Skeletal muscle satellite cell (primary cell): ENCODE data around the gene BMPR2.
"Not testable (repeated sequence)": the region's sequence is repeated elsewhere in the genome, so short reads cannot be mapped to it uniquely, and the experiment has no call there.

Experiments used
- H3K27me3 ChIP-seq: 2 replicates; pipeline ENCODE4 v1.7.0; 2013; ENCODE audit warnings: low read length; ENCODE audit not compliant: control insufficient read depth, insufficient read depth
- H3K36me3 ChIP-seq: 2 replicates; pipeline ENCODE4 v1.7.0; 2013; ENCODE audit warnings: mild to moderate bottlenecking, control low read depth, low read length; ENCODE audit not compliant: insufficient read depth
- H3K4me1 ChIP-seq: 2 replicates; pipeline ENCODE4 v1.7.0; 2013; ENCODE audit warnings: low read length; ENCODE audit not compliant: control insufficient read depth, insufficient read depth
- H3K4me2 ChIP-seq: 2 replicates; pipeline ENCODE4 v1.7.0; 2013; ENCODE audit warnings: mild to moderate bottlenecking, low read length
- H3K4me3 ChIP-seq: 2 replicates; pipeline ENCODE4 v1.7.0; 2013; ENCODE audit warnings: low read length
- H3K9ac ChIP-seq: 2 replicates; pipeline ENCODE4 v1.7.0; 2013; ENCODE audit warnings: mild to moderate bottlenecking, low read depth, low read length, moderate library complexity
- H3K9me3 ChIP-seq: replicated peaks from 2 replicates; pipeline ENCODE4 v1.7.0; 2013; ENCODE audit warnings: mild to moderate bottlenecking, control low read depth, low read length

The BMPR2 gene

DNA sequence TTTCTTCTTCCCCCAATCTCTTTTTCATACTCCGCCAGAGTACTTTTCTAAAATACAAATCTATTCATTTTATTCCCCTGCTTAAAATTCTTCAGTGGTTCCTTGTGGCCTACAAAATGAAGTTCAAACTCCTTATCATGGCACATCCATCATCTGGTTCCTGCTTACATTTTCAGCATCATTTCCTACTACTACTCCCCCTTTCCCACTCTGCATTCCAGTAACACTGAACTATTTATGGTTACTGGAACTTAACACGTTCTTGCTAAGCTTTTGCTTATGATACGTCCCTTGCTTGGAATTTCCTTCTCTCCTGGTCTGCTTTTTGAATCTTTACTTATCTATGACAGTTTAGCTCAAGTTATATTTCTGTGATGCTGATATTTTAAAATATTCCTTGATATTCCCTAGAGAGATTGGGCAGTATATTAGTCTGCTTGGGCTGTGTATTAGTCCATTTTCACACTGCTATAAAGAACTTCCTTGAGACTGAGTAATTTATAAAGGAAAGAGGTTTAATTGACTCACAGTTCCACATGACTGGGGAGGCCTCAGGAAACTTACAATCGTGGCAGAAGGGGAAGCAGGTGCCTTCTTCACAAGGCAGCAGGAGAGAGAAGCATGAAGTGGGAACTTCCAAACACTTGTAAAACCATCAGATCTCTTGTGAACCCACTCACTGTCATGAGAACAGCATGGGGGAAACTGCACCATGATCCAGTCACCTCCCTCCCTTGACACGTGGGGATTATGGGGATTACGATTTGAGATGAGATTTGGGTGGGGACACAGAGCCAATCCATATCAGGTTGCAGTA lies 53.2 kb downstream of the BMPR2 start:
- Histone ChIP-seq H3K4me1 (no peaks in the 10 kb centered on the region), H3K9ac (no peak overlapping the region), H3K4me3 (no peak overlapping the region), H3K9me3 (no peaks in the 10 kb centered on the region), H3K36me3 (no peaks in the 10 kb centered on the region), H3K4me2 (no peak overlapping the region), H3K27me3 (no peaks in the 10 kb centered on the region)

DNA sequence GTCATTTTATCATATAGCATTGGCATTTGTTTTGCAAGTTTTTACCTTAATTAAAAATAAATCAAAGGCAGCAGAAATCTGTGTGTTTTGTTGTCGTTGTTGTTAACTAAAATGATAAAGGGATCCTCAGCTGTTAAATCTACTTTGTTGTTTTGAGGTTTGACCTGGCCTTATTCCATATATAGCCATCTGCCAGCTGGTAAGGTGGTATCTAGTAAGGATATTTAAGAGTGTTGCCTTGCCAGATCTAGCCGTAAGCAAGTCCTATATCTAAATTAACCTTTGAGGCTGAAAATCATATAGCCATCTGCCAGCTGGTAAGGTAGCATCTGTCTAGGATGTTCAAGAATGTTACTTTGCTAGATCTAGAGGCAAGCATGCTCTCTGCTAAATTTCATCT lies 56.6 kb downstream of the BMPR2 start:
- no peak overlapping the region for H3K9ac ChIP-seq
- H3K9me3 ChIP-seq: no peaks in the 10 kb centered on the region
- no peaks in the 10 kb centered on the region for H3K36me3 ChIP-seq
- no peaks in the 10 kb centered on the region for H3K27me3 ChIP-seq
- no peak overlapping the region for H3K4me3 ChIP-seq
- no peaks in the 10 kb centered on the region for H3K4me1 ChIP-seq
- no peak overlapping the region for H3K4me2 ChIP-seq

DNA sequence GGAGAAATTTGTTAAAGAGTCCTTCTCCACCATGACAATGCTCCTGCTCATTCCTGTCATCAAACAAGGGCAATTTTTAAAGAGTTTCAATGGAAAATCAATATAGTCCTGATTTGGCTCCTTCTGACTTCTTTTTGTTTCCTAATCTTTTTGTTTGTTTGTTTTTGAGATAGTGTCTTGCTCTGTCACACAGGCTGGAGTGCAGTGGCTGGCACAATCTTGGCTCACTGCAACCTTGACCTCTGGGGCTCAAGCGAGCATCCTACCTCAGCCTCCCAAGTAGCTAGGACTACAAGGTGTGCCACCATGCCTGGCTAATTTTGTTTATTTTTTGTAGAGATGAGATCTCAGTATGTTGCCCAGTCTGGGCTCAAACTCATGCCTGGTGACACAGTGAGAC lies 58.3 kb downstream of the BMPR2 start:
- no peak overlapping the region for H3K9ac ChIP-seq

DNA sequence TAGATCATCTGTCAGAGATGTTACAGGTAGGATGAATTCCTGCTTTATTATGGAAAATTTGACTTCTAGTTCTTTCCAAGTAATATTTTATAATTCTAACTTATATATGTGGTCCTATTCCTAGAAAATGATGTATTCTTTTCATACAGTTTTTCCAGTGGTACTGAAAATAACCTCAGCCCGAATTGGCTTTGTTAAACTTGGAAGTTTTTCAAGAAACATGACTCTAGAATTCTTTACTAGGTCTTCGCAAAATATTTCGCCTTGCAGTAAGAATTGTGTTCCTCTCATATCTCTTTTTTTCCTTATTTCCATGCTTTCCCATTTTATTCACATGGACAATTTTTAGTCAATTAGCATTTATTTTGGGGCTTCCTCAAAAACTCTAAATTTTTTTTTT lies 60.5 kb downstream of the BMPR2 start:
- no peak overlapping the region for H3K4me2 ChIP-seq
- no peaks in the 10 kb centered on the region for H3K27me3 ChIP-seq
- H3K9me3 ChIP-seq: no peaks in the 10 kb centered on the region
- H3K9ac ChIP-seq: no peak overlapping the region
- no peaks in the 10 kb centered on the region for H3K4me1 ChIP-seq
- no peaks in the 10 kb centered on the region for H3K36me3 ChIP-seq
- no peak overlapping the region for H3K4me3 ChIP-seq

More for the DNA sequence above, 58.3 kb downstream of the BMPR2 start:
- H3K27me3 ChIP-seq: no peaks in the 10 kb centered on the region
- no peaks in the 10 kb centered on the region for H3K36me3 ChIP-seq
- no peak overlapping the region for H3K4me2 ChIP-seq
- H3K4me1 ChIP-seq: no peaks in the 10 kb centered on the region
- no peak overlapping the region for H3K4me3 ChIP-seq
- H3K9me3 ChIP-seq: no peaks in the 10 kb centered on the region

DNA sequence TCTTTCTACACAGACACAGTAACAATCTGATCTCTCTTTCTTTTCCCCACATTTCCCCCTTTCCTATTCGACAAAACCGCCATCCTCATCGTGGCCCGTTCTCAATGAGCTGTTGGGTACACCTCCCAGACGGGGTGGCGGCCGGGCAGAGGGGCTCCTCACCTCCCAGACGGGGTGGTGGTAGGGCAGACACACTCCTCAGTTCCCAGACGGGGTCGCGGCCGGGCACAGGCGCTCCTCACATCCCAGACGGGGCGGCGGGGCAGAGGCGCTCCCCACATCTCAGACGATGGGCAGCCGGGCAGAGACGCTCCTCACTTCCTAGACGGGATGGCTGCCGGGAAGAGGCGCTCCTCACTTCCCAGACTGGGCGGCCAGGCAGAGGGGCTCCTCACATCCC lies 64.0 kb downstream of the BMPR2 start:
- H3K4me3 ChIP-seq, H3K27me3 ChIP-seq, H3K9me3 ChIP-seq, H3K36me3 ChIP-seq, H3K4me1 ChIP-seq, H3K4me2 ChIP-seq, H3K9ac ChIP-seq: not testable (repeated sequence)

DNA sequence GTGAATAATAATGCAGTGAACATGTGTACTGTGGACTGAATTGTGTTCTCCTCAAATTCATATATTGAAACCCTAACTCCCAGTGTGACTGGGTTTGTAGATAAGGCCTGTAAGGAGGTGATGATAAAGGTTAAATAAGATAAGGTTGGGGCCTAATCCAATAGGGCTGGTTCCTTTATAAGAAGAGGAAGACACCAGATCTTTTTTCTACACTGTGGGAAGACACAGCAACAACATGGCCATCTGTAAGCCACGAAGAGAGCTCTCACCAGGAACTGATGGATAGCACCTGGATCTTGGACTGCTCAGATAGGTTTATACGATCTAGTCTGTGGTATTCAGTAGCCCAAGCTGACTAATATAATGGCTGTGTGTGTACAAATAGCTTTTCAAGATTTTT lies 66.8 kb downstream of the BMPR2 start:
- Histone ChIP-seq H3K9ac (no peak overlapping the region), H3K36me3 (no peaks in the 10 kb centered on the region), H3K4me1 (no peaks in the 10 kb centered on the region), H3K4me2 (no peak overlapping the region), H3K27me3 (no peaks in the 10 kb centered on the region), H3K9me3 (no peaks in the 10 kb centered on the region), H3K4me3 (no peak overlapping the region)

DNA sequence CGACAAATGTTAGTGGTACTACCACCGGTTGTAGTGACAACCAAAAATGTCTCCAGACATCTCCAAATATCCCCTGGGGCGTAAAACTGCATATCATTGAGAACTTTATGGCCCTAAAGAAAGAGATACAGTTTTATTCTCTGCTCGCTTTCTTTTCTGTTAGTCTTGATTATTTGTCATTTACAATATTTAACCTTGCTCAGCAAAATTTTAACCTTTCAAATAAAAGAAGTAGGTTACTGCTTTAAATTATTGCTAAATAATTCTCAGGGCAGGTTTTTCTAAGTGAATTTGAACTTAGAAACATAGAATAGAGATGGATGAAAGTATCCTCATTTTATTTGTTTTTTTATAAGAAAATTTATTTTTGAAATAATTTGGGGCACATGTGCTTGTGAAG lies 67.9 kb downstream of the BMPR2 start:
- Histone ChIP-seq H3K27me3 (no peaks in the 10 kb centered on the region), H3K9ac (no peak overlapping the region), H3K4me1 (no peaks in the 10 kb centered on the region), H3K9me3 (no peaks in the 10 kb centered on the region), H3K36me3 (no peaks in the 10 kb centered on the region), H3K4me2 (no peak overlapping the region), H3K4me3 (no peak overlapping the region)

DNA sequence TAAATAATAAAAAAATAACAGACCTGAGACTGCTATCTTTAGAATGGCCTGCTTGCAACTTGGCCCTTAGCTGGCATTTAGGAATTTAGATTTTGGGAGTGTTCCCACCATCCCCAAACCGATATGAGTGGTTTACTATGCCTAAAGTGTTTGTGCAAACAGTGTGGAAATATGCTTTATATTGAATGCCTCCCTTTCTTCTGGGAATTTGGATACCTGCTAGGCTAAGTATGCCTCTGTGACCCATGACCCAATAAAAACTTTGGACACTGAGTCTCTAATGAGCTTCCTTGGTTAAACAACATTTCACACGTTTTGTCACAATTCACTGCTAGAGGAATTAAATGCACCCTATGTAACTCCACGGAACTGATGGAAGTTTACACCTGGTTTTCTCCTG lies 73.2 kb downstream of the BMPR2 start:
- Histone ChIP-seq H3K9me3 (no peaks in the 10 kb centered on the region), H3K9ac (no peak overlapping the region), H3K36me3 (no peaks in the 10 kb centered on the region), H3K4me1 (no peaks in the 10 kb centered on the region), H3K4me3 (no peak overlapping the region), H3K4me2 (no peak overlapping the region), H3K27me3 (no peaks in the 10 kb centered on the region)

DNA sequence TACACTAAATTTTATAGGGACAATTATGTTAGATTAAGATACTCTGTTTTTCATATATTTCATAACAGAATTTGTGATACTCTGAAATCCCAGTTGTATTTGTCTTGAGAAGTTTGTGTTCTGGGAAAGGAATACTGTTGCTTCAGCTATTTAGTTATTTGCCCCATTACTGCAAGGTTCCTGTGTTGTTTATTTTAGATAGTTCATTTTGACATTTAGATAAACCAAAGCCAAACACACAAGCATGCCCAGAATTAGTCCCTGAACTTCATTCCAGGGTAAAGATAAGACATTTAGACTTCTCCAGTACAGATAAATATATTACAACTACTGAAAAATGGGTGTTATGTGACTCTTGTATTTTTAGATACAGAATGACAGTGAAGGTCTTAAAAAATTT lies 74.7 kb downstream of the BMPR2 start:
- Histone ChIP-seq H3K4me2 (no peak overlapping the region), H3K4me1 (no peaks in the 10 kb centered on the region), H3K27me3 (no peaks in the 10 kb centered on the region), H3K9ac (no peak overlapping the region), H3K36me3 (no peaks in the 10 kb centered on the region), H3K9me3 (no peaks in the 10 kb centered on the region), H3K4me3 (no peak overlapping the region)

DNA sequence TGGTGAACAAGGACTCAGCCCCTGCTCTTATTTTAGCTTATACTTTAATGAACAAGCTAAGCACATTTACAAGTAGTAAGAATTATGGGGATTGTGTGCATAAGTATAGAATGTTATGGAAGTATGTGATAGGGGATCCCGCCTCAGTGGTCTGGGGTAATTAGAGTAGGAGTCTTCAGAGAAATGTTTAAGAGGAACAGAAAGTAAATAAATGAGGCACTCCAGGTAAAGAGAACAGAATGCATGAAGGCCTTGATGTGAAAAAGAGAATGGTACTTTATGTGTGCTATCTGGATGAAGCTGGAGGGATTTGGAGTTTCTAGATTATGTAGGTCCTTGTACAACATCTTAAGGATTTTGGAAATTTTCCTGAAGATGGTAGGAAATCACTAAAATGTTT lies 76.6 kb downstream of the BMPR2 start:
- H3K9me3 ChIP-seq: no peaks in the 10 kb centered on the region
- H3K27me3 ChIP-seq: no peaks in the 10 kb centered on the region
- no peaks in the 10 kb centered on the region for H3K4me1 ChIP-seq
- no peak overlapping the region for H3K4me3 ChIP-seq
- no peak overlapping the region for H3K9ac ChIP-seq
- no peak overlapping the region for H3K4me2 ChIP-seq
- no peaks in the 10 kb centered on the region for H3K36me3 ChIP-seq

DNA sequence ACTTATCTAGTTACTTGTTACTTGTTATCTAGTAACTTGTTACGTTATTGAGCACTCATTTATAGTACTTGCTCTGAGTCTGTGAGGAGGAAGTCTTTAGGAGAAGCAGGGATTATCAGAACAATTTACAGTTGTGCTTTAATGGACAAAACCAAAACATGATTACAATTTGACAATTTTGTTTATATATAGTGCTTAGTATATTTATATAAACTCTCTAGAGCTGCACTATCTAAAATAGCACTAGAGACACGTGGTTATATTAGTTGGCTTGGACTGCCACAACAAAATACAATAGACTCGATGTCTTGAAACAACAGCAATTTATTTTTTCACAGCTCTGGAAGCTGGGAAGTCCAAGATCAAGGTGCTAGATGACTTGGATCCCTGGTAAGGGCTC lies 78.4 kb downstream of the BMPR2 start:
- Histone ChIP-seq H3K4me1 (no peaks in the 10 kb centered on the region), H3K9me3 (no peaks in the 10 kb centered on the region), H3K4me3 (no peak overlapping the region), H3K27me3 (no peaks in the 10 kb centered on the region), H3K4me2 (no peak overlapping the region), H3K36me3 (no peaks in the 10 kb centered on the region), H3K9ac (no peak overlapping the region)

DNA sequence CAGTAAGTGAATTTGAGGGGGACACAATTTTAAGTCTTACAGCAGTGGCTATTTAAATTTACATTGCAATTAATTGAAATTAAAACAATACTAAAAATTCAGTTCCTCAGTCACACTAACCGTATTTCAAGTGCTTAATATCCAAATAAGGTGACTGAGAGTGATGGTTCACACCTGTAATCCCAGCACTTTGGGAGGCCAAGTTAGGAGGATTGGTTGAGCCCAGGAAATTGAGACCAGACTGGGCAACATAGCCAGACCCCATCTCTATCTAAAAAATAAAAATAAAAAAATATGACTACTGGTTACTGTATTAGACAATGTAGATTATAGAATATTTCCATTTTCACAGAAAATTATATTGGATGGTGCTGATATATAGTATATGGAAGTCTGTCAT lies 79.0 kb downstream of the BMPR2 start:
- no peak overlapping the region for H3K9ac ChIP-seq
- H3K4me3 ChIP-seq: no peak overlapping the region
- no peaks in the 10 kb centered on the region for H3K4me1 ChIP-seq
- no peak overlapping the region for H3K4me2 ChIP-seq
- no peaks in the 10 kb centered on the region for H3K36me3 ChIP-seq
- H3K9me3 ChIP-seq: no peaks in the 10 kb centered on the region
- H3K27me3 ChIP-seq: no peaks in the 10 kb centered on the region
